Adrenal gland (tissue), 12 donors: ENCODE data around the gene IPO9. TPM values are rescaled to one million over a fixed set of nuclear protein-coding genes. Genes with fewer than 3 reads are reported as not detected.

ENCODE experiments used
- DNase-seq, 7 donors: peaks; one replicate each; pipeline ENCODE4 v3.0.0-alpha.2; 2019 to 2020
- H3K27ac ChIP-seq, 5 donors: fragments of 200-600 bp; sonication (generic) in 4 of 5; 1 replicate in 3 of 5; 2 replicates in 2 of 5; pipeline versions ENCODE4 v1.5.1 to v1.8.0; 2016 to 2020; ENCODE audit warnings: mild to moderate bottlenecking in 1 of 5
- H3K27me3 ChIP-seq: fragments of 200-600 bp; 2 replicates; pipeline ENCODE4 v1.8.0; 2021
- H3K36me3 ChIP-seq, 2 donors: fragments of 200-600 bp; replicated peaks in 1 of 2; 1 replicate in 1 of 2; 2 replicates in 1 of 2; pipeline versions ENCODE4 v1.5.1 to v1.8.0; 2018 to 2022
- H3K4me1 ChIP-seq, 2 donors: fragments of 200-600 bp; replicated peaks in 1 of 2; 1 replicate in 1 of 2; 2 replicates in 1 of 2; pipeline versions ENCODE4 v1.5.1 to v1.8.0; 2018 to 2021
- H3K4me3 ChIP-seq, 4 donors: fragments of 200-600 bp; sonication (generic) in 3 of 4; one replicate each; pipeline ENCODE4 v1.5.1; 2016 to 2018
- H3K9me3 ChIP-seq, 3 donors: fragments of 200-600 bp; sonication (generic) in 1 of 3; replicated peaks in 1 of 3; 1 replicate in 2 of 3; 2 replicates in 1 of 3; pipeline versions ENCODE4 v1.5.1 to v1.8.0; 2016 to 2021
- CTCF ChIP-seq, 6 experiments: fragments of 450-650 bp in 4 of 6; fragments of 200-600 bp in 2 of 6; sonication (generic) in 1 of 6; IDR thresholded peaks; 1 replicate in 5 of 6; 2 replicates in 1 of 6; pipeline versions ENCODE4 v1.5.1 to v1.8.0; 2016 to 2021; ENCODE audit warnings: antibody characterized with exemption in 6 of 6, mild to moderate bottlenecking in 2 of 6, moderate library complexity in 1 of 6
- POLR2A ChIP-seq, 2 donors: fragments of 450-650 bp; IDR thresholded peaks; one replicate each; pipeline ENCODE4 v1.6.1; 2017; ENCODE audit warnings: antibody characterized with exemption in 2 of 2, mild to moderate bottlenecking in 2 of 2, moderate library complexity in 1 of 2
- WGBS, 4 donors: extraction: QIAGEN DNeasy Blood & Tissue Kit in 2 of 4; methylation state at CpG; one replicate each; pipeline versions ENCODE4 v1.1.5 to v1.1.7; 2013 to 2017; 5-methylcytosine and 5-hydroxymethylcytosine counted together
- intact Hi-C, 2 donors: fragments of 100-400 bp; cut with DNase I; formaldehyde crosslinking; loops; one replicate each; pipeline versions ENCODE4 v1.14.1 to v1.15.0; 2022 to 2023
- polyA plus RNA-seq, 3 donors: library from polyadenylated mRNA; stranded (reverse); fragments of 200-250 nt in 2 of 3; fragments of 350-450 nt in 1 of 3; fragmentation: Illumina TruSeq in 1 of 3; extraction: RNeasy Lipid Tissue Mini Kit (QIAGEN cat#74804) in 1 of 3; gene quantifications; one replicate each; pipeline ENCODE4 v1.2.3, GENCODE V29; 2013 to 2014
- total RNA-seq, 9 donors: library from RNA; depleted of rRNA in 4 of 9; stranded (reverse); fragments of >200 nt in 4 of 9; fragments of 120-200 nt in 1 of 9; fragmentation: NEBNext Ultra II Directional in 1 of 9; extraction: Animal tissue kit (Norgen Biotek cat#: 25700) in 1 of 9; gene quantifications; one replicate each; pipeline versions ENCODE4 v1.1.0 to v1.2.4, GENCODE V29; 2013 to 2023
- donor health status: healthy with polysubstance abuse.
- donor health status: Bipolar disorder and iron deficiency.
- donor health status: DM: yes; HTN: yes; CAD: no.
- donor health status: DM: no; HTN: no; CAD: no.
- donor health status: DM: no; HTN: no; CAD: no.
- donor health status: DM: yes; HTN: yes; CAD: no.

The IPO9 gene
- total and polyA plus RNA-seq, 12 donors, result 13.6 to 45.2 (median 28.5) TPM

GRCh38 chr1:201825245-201825644, 3.7 kb upstream of the IPO9 start:
- no peak overlapping the region for H3K27ac ChIP-seq

GRCh38 chr1:201826830-201827229, 2.1 kb upstream of the IPO9 start:
- 68 to 87% (median 77%) methylated on average over 3 to 4 of the region's 4 CpGs for WGBS, 4 donors
- TF ChIP-seq POLR2A (IDR thresholded peaks at IDR 0.05) (no peak), CTCF (IDR thresholded peaks at IDR 0.05) (no peak)
- Histone ChIP-seq H3K9me3 (no peaks in the 10 kb centered on the region), H3K27ac (no peak overlapping the region), H3K27me3 (no peaks in the 10 kb centered on the region), H3K36me3 (peaks cover 0 to 2% of the 10 kb centered on the region in 2 donors), H3K4me1 (peaks cover 10 to 26% of the 10 kb centered on the region in 2 donors), H3K4me3 (no peak overlapping the region)
- DNase-seq, result no peak
- intact Hi-C loops, result no loop called here

More at GRCh38 chr1:201825245-201825644, 3.7 kb upstream of the IPO9 start:
- WGBS, 4 donors, result 64 to 75% (median 69%) methylated on average over 3 of the region's 3 CpGs
- Histone ChIP-seq H3K4me3 (no peak overlapping the region), H3K27me3 (no peaks in the 10 kb centered on the region), H3K9me3 (no peaks in the 10 kb centered on the region), H3K4me1 (peaks cover 8 to 12% of the 10 kb centered on the region in 2 donors), H3K36me3 (peaks cover 0 to 8% of the 10 kb centered on the region in 2 donors)
- DNase-seq, result no peak
- TF ChIP-seq POLR2A (IDR thresholded peaks at IDR 0.05) (no peak), CTCF (IDR thresholded peaks at IDR 0.05) (no peak)
- intact Hi-C loops, result no loop called here

- Histone ChIP-seq H3K9me3 (no peaks in the 10 kb centered on the region), H3K4me3 (no peak overlapping the region), H3K4me1 (peaks cover 10 to 26% of the 10 kb centered on the region in 2 donors), H3K27ac (no peak overlapping the region), H3K36me3 (peaks cover 0 to 2% of the 10 kb centered on the region in 2 donors), H3K27me3 (no peaks in the 10 kb centered on the region)
- WGBS, 4 donors, result 89 to 90% (median 90%) methylated on average over 8 of the region's 8 CpGs
- intact Hi-C loops, result no loop called here
- DNase-seq, result no peak
- TF ChIP-seq POLR2A (IDR thresholded peaks at IDR 0.05), result no peak
- TF ChIP-seq CTCF (IDR thresholded peaks at IDR 0.05), result no peak
Observed at GRCh38 chr1:201827321-201828216, 1.4 kb upstream of the IPO9 start.

GRCh38 chr1:201828217-201828819, 639 bp upstream of the IPO9 start:
- WGBS, 4 donors, result 81 to 87% (median 84%) methylated on average over 16 of the region's 16 CpGs
- intact Hi-C loops, result no loop called here
- DNase-seq, result no peak
- no peak overlapping the region for H3K4me3 ChIP-seq
- H3K36me3 ChIP-seq, result no peaks in the 10 kb centered on the region
- H3K27me3 ChIP-seq, result no peaks in the 10 kb centered on the region
- TF ChIP-seq CTCF (IDR thresholded peaks at IDR 0.05) (no peak), POLR2A (IDR thresholded peaks at IDR 0.05) (no peak)
- H3K27ac ChIP-seq, result no peak overlapping the region
- peaks cover 10 to 27% of the 10 kb centered on the region in 2 donors for H3K4me1 ChIP-seq
- H3K9me3 ChIP-seq, result no peaks in the 10 kb centered on the region
